TTC549 (cell line): ENCODE results near the gene PARL.
"Not testable (repeated sequence)": the region's sequence is repeated elsewhere in the genome, so short reads cannot be mapped to it uniquely, and the experiment has no call there.

ENCODE experiments used
- FAIRE-seq: peaks from 2 replicates; lab custom pipeline; 2012; peaks lifted over from hg19 to GRCh38; lab: Jason Lieb, UNC

The PARL gene

GRCh38 chr3:183816681-183817510 lies 67.8 kb downstream of the PARL start:
- FAIRE-seq, result no peak

- FAIRE-seq, result no peak
Measured at GRCh38 chr3:183815951-183816475, 68.7 kb downstream of the PARL start.

GRCh38 chr3:183815563-183815940 lies 69.1 kb downstream of the PARL start:
- no peak for FAIRE-seq

GRCh38 chr3:183814240-183814639 lies 70.4 kb downstream of the PARL start:
- no peak for FAIRE-seq

- no peak for FAIRE-seq
Measured at GRCh38 chr3:183812761-183813445, 71.8 kb downstream of the PARL start.

GRCh38 chr3:183811638-183812037 lies 73.0 kb downstream of the PARL start:
- FAIRE-seq, result no peak

GRCh38 chr3:183810643-183811594 lies 73.8 kb downstream of the PARL start:
- no peak for FAIRE-seq

GRCh38 chr3:183809270-183809669 lies 75.4 kb downstream of the PARL start:
- no peak for FAIRE-seq

GRCh38 chr3:183808355-183808754 lies 76.3 kb downstream of the PARL start:
- FAIRE-seq, result no peak

- no peak for FAIRE-seq
Measured at GRCh38 chr3:183807881-183808280, 76.8 kb downstream of the PARL start.

- no peak for FAIRE-seq
Measured at GRCh38 chr3:183807209-183807728, 77.4 kb downstream of the PARL start.

- no peak for FAIRE-seq
Measured at GRCh38 chr3:183802989-183803388, 81.7 kb downstream of the PARL start.

- FAIRE-seq, result no peak
Measured at GRCh38 chr3:183801601-183802000, 83.1 kb downstream of the PARL start.

GRCh38 chr3:183800243-183800863 lies 84.3 kb downstream of the PARL start:
- no peak for FAIRE-seq

- no peak for FAIRE-seq
Measured at GRCh38 chr3:183799461-183799860, 85.2 kb downstream of the PARL start.

- no peak for FAIRE-seq
Measured at GRCh38 chr3:183797996-183798395, 86.7 kb downstream of the PARL start.

GRCh38 chr3:183796372-183796771 lies 88.3 kb downstream of the PARL start:
- no peak for FAIRE-seq

GRCh38 chr3:183794452-183794851 lies 90.2 kb downstream of the PARL start:
- no peak for FAIRE-seq

- FAIRE-seq, result no peak
Measured at GRCh38 chr3:183792976-183793375, 91.7 kb downstream of the PARL start.

GRCh38 chr3:183790700-183791099 lies 94.0 kb downstream of the PARL start:
- no peak for FAIRE-seq

GRCh38 chr3:183789826-183790225 lies 94.9 kb downstream of the PARL start:
- no peak for FAIRE-seq

GRCh38 chr3:183784503-183784902 lies 100.2 kb downstream of the PARL start:
- FAIRE-seq, result not testable (repeated sequence)
